Heart left ventricle (tissue), 13 donors: ENCODE measurements around the gene PUS1.

Experiments
- POLR2A ChIP-seq, 2 donors: fragments of 450-650 bp; IDR thresholded peaks; one replicate each; pipeline ENCODE4 v1.6.1; 2017; ENCODE audit warnings: antibody characterized with exemption in 2 of 2, mild to moderate bottlenecking in 2 of 2, moderate library complexity in 2 of 2
- TF ChIP-seq, protein P1 (sequence below), 12 donors: fragments of 200-600 bp; sonication (generic) in 4 of 12; IDR thresholded peaks; one replicate each; pipeline versions ENCODE4 v1.5.0 to v1.8.0; 2018 to 2022; ENCODE audit warnings: antibody characterized with exemption in 12 of 12, mild to moderate bottlenecking in 5 of 12
- donor health status: ischemic (EF 13 %, LVEDD 7.1; RV severe dilation, severe dysfunction).
- donor health status: DM: no; HTN: yes; CAD: no.
- donor health status: DM: no; HTN: no; CAD: no.
- donor health status: ischemic (EF 25% LVEDD 6.9; RV normal size, moderate dysfunction).
- donor health status: ischemic (EF 25% LVEDD 5.7; RV mildly dilated, moderate dysfunction).
- donor health status: ischemic (EF 35%, LVEDD 5.7; RV mildly dilated, moderate dysfunction).
- donor health status: nonischemic (EF 11% LVEDD 7.7; RV severe dilation, severe dysfunction).
- donor health status: DM: yes; HTN: yes; CAD: no.
- donor health status: PGD.
- donor health status: ischemic (EF 29% LVEDD 5.4; RV normal size, mild dysfunction).
- donor health status: nonischemic (EF 23%, LVEDD 6.1; RV moderate dilation, normal function).

DNA sequence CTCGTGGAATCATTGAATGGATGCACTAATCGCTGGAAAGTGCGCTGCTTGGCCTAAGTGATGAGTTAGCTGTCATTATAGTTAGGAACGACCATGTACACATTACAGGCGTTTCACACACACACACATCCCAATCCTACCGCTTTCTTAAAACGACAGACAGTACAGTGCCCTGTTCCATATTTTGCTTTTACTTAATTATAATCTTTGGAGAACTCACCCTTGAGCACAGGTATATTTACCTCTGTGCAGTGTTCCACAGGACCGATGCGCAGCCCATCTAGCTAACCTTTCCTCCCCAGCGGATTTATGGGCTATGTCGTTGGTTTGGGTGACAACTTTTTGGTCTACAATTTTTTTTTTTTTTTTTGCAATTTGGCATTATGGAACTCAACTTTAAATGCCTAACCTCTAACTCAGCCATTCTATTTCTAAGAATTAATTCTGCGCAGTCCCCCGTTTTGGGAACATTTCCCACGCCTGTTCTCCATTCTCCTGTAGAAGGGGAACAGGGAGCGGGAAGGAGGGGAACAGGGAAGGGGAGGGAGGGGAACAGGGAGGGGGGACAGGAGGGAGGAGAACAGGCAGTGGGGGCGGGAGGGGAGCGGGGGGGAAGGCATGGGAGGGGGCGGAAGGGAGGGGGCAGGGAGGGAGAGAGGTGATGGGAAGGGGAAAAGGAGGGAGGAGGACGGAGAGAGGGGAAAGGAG, 35.3 kb upstream of the PUS1 start:
- no peak for TF ChIP-seq POLR2A (IDR thresholded peaks at IDR 0.05)
- TF ChIP-seq, protein P1, sequence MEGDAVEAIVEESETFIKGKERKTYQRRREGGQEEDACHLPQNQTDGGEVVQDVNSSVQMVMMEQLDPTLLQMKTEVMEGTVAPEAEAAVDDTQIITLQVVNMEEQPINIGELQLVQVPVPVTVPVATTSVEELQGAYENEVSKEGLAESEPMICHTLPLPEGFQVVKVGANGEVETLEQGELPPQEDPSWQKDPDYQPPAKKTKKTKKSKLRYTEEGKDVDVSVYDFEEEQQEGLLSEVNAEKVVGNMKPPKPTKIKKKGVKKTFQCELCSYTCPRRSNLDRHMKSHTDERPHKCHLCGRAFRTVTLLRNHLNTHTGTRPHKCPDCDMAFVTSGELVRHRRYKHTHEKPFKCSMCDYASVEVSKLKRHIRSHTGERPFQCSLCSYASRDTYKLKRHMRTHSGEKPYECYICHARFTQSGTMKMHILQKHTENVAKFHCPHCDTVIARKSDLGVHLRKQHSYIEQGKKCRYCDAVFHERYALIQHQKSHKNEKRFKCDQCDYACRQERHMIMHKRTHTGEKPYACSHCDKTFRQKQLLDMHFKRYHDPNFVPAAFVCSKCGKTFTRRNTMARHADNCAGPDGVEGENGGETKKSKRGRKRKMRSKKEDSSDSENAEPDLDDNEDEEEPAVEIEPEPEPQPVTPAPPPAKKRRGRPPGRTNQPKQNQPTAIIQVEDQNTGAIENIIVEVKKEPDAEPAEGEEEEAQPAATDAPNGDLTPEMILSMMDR (IDR thresholded peaks at IDR 0.05) = no peak
